OCI-LY3 (cell line): Measurements from ENCODE around the gene COX7A2L.

Source experiments
- H2AFZ ChIP-seq: fragments of 200-600, 300-600 bp; shearing (Covaris generic); 2 replicates; pipeline ENCODE4 v1.6.0; 2014; ENCODE audit warnings: antibody characterized with exemption, low read depth, low read length
- H3K27ac ChIP-seq: fragments of 200-600, 300-600 bp; sonication (generic); 2 replicates; pipeline ENCODE4 v1.5.1; 2014; ENCODE audit warnings: mild to moderate bottlenecking, low read length, moderate library complexity, mixed read lengths
- H3K27me3 ChIP-seq: fragments of 200-600, 300-600 bp; sonication (generic); 2 replicates; pipeline ENCODE4 v1.6.1; 2014; ENCODE audit warnings: low read depth, low read length, mixed read lengths
- H3K36me3 ChIP-seq: fragments of 200-600, 300-600 bp; sonication (generic); replicated peaks from 2 replicates; pipeline ENCODE3; 2014; ENCODE audit warnings: low read depth, low read length, mixed read lengths
- H3K4me1 ChIP-seq: fragments of 300-600, 200-600 bp; sonication (generic); 2 replicates; pipeline ENCODE4 v1.6.1; 2014; ENCODE audit warnings: low read length, mixed read lengths
- H3K4me2 ChIP-seq: fragments of 200-600, 300-600 bp; sonication (generic); 2 replicates; pipeline ENCODE4 v1.6.1; 2014; ENCODE audit warnings: low read length, mixed read lengths
- H3K4me3 ChIP-seq: fragments of 300-600, 200-600 bp; sonication (generic); 2 replicates; pipeline ENCODE4 v1.5.1; 2014; ENCODE audit warnings: antibody characterized with exemption, mild to moderate bottlenecking, low read length, moderate library complexity
- H3K79me2 ChIP-seq: fragments of 300-600, 200-600 bp; shearing (Covaris generic); 2 replicates; pipeline ENCODE4 v1.6.1; 2014; ENCODE audit warnings: mild to moderate bottlenecking, low read length, mixed read lengths
- H3K9ac ChIP-seq: fragments of 300-600, 200-600 bp; shearing (Covaris generic); 2 replicates; pipeline ENCODE4 v1.6.0; 2014; ENCODE audit warnings: mild to moderate bottlenecking, low read length, moderate library complexity
- H3K9me3 ChIP-seq: fragments of 200-600, 300-600 bp; shearing (Covaris generic); 2 replicates; pipeline ENCODE4 v1.6.1; 2014; ENCODE audit warnings: low read length, mixed read lengths; ENCODE audit not compliant: insufficient read depth
- H4K20me1 ChIP-seq: fragments of 200-600, 300-600 bp; sonication (generic); 2 replicates; pipeline ENCODE4 v1.6.1; 2016; ENCODE audit warnings: low read length, mixed read lengths; ENCODE audit not compliant: insufficient read depth
- CTCF ChIP-seq: fragments of 200-600, 300-600 bp; sonication (generic); IDR thresholded peaks from 2 replicates; pipeline ENCODE4 v1.5.1; 2014; ENCODE audit warnings: antibody characterized with exemption, low read length, low read depth
- EZH2phosphoT487 ChIP-seq: fragments of 200-600 bp; shearing (Covaris generic); IDR thresholded peaks from 2 replicates; pipeline ENCODE4 v1.6.1; 2018; ENCODE audit warnings: antibody characterized with exemption, mixed run types, low read depth

COX7A2L gene

DNA sequence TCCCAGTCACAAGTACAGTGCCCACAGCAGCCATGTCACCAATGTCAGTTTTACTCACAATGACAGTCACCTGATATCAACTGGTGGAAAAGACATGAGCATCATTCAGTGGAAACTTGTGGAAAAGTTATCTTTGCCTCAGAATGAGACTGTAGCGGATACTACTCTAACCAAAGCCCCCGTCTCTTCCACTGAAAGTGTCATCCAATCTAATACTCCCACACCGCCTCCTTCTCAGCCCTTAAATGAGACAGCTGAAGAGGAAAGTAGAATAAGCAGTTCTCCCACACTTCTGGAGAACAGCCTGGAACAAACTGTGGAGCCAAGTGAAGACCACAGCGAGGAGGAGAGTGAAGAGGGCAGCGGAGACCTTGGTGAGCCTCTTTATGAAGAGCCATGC, 31.3 kb downstream of the COX7A2L start:
- Histone ChIP-seq H2AFZ (no peak overlapping the region), H4K20me1 (0 out of 2 replicates have a peak, but pooled peaks cover 4% of the 10 kb centered on the region), H3K27me3 (no peaks in the 10 kb centered on the region)

DNA sequence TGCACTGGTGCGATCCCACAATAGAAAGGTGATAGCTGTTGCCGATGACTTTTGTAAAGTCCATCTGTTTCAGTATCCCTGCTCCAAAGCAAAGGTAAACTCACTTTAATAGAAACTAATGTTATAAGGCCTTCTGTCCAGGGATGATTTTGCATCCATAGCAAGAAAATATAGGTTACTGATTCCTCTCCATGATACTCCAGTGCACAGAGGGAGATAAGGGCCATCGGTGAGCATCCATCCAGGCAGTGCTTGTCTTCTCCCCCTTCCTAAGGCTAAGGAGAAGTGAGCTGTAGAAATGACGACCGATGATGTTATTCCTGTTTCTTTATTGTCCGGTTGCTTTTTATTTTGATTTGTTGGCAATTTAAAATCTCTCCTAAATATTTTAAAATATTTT, 32.1 kb downstream of the COX7A2L start:
- 0 out of 2 replicates have a peak, but pooled peaks cover 4% of the 10 kb centered on the region for H4K20me1 ChIP-seq
- no peak overlapping the region for H3K4me3 ChIP-seq
- peaks cover 4% of the 10 kb centered on the region; the same call in 1 of the 2 replicates for H3K4me1 ChIP-seq
- peaks cover 50% of the 10 kb centered on the region for H3K36me3 ChIP-seq
- H3K27me3 ChIP-seq = no peaks in the 10 kb centered on the region
- H3K4me2 ChIP-seq = no peak overlapping the region
- H3K9me3 ChIP-seq = no peaks in the 10 kb centered on the region
- TF ChIP-seq EZH2phosphoT487 = no peak
- TF ChIP-seq CTCF = no peak
- no peak overlapping the region for H3K9ac ChIP-seq
- H3K79me2 ChIP-seq = no peaks in the 10 kb centered on the region
- no peak overlapping the region for H3K27ac ChIP-seq
- H2AFZ ChIP-seq = no peak overlapping the region

More for the DNA sequence above, 31.3 kb downstream of the COX7A2L start:
- no peaks in the 10 kb centered on the region for H3K9me3 ChIP-seq
- H3K4me3 ChIP-seq = no peak overlapping the region
- H3K27ac ChIP-seq = no peak overlapping the region
- no peak overlapping the region for H3K9ac ChIP-seq
- no peak overlapping the region for H3K4me2 ChIP-seq
- no peak for TF ChIP-seq CTCF
- TF ChIP-seq EZH2phosphoT487 = no peak
- peaks cover 4% of the 10 kb centered on the region; the same call in 1 of the 2 replicates for H3K4me1 ChIP-seq
- no peaks in the 10 kb centered on the region for H3K79me2 ChIP-seq
- H3K36me3 ChIP-seq = peaks cover 50% of the 10 kb centered on the region

- H3K4me3 ChIP-seq = no peak overlapping the region
- TF ChIP-seq EZH2phosphoT487 (no peak), CTCF (peak; percentile 54)
- no peak overlapping the region for H3K9ac ChIP-seq
- H3K36me3 ChIP-seq = peaks cover 48% of the 10 kb centered on the region
- 0 out of 2 replicates have a peak, but pooled peaks cover 4% of the 10 kb centered on the region for H4K20me1 ChIP-seq
- H3K27me3 ChIP-seq = no peaks in the 10 kb centered on the region
- H3K4me1 ChIP-seq = peaks cover 4% of the 10 kb centered on the region; the same call in 1 of the 2 replicates
- H3K79me2 ChIP-seq = no peaks in the 10 kb centered on the region
- no peak overlapping the region for H3K4me2 ChIP-seq
- no peak overlapping the region for H3K27ac ChIP-seq
- H2AFZ ChIP-seq = no peak overlapping the region
- H3K9me3 ChIP-seq = no peaks in the 10 kb centered on the region
These were observed 32.7 kb downstream of the COX7A2L start for GRCh38 chr2:42328148-42328833.

GRCh38 chr2:42327125-42327524, 33.9 kb downstream of the COX7A2L start:
- no peak for TF ChIP-seq EZH2phosphoT487
- no peak for TF ChIP-seq CTCF
- no peak overlapping the region for H3K4me3 ChIP-seq
- H3K36me3 ChIP-seq = peaks cover 40% of the 10 kb centered on the region
- no peaks in the 10 kb centered on the region for H3K9me3 ChIP-seq
- no peaks in the 10 kb centered on the region for H3K27me3 ChIP-seq
- no peak overlapping the region for H3K9ac ChIP-seq
- 0 out of 2 replicates have a peak, but pooled peaks cover 4% of the 10 kb centered on the region for H4K20me1 ChIP-seq
- no peak overlapping the region for H2AFZ ChIP-seq
- no peak overlapping the region for H3K27ac ChIP-seq
- H3K4me1 ChIP-seq = peaks cover 4% of the 10 kb centered on the region; the same call in 1 of the 2 replicates
- H3K79me2 ChIP-seq = no peaks in the 10 kb centered on the region
- H3K4me2 ChIP-seq = no peak overlapping the region
